ENCODE measurements around the gene SH2D3A.
"Not testable (repeated sequence)": the region's sequence is repeated elsewhere in the genome, so short reads cannot be mapped to it uniquely, and the experiment has no call there.

SH2D3A gene

GRCh38 chr19:6767357-6768235, at the start of gene SH2D3A:
TSS of gene SH2D3A (minus strand) at chr19:6767435. CDS start at chr19:6763748, 3,687 bp downstream.
- peak; percentile 85 to 90 for DNase-seq (ENCODE audit: low read depth in 2 of 2, low spot score in 1 of 2)

GRCh38 chr19:6813659-6814058, 46.4 kb upstream of the SH2D3A start:
- no peak for DNase-seq (ENCODE audit: low read depth in 2 of 2, low spot score in 1 of 2)

GRCh38 chr19:6812612-6813011, 45.4 kb upstream of the SH2D3A start:
- DNase-seq (ENCODE audit: low read depth in 2 of 2, low spot score in 1 of 2), result no peak

GRCh38 chr19:6811906-6812305, 44.7 kb upstream of the SH2D3A start:
- DNase-seq (ENCODE audit: low read depth in 2 of 2, low spot score in 1 of 2), result no peak

GRCh38 chr19:6811378-6811777, 44.1 kb upstream of the SH2D3A start:
- no peak for DNase-seq (ENCODE audit: low read depth in 2 of 2, low spot score in 1 of 2)

DNA sequence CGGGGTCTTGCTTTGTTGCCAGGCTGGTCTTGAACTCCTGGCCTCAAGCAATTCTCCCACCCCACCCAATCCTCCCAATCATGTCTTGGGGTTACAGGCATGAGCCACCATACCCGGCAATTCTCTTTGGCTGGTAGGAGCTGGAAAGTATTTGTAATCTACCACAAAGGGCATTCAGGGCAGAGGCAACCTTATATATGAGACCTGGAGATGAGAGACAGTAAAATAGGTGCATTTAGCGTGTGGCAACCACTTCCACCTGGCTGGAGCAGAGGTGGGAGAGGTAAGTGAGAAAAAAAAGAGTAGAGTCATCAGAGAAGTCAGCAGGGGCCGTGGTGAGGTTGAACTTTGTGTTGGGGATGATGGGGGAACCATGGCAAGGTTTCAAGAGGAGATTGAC, 42.0 kb upstream of the SH2D3A start:
- no peak for DNase-seq (ENCODE audit: low read depth in 2 of 2, low spot score in 1 of 2)

GRCh38 chr19:6808494-6808893, 41.3 kb upstream of the SH2D3A start:
- no peak for DNase-seq (ENCODE audit: low read depth in 2 of 2, low spot score in 1 of 2)

- no peak for DNase-seq (ENCODE audit: low read depth in 2 of 2, low spot score in 1 of 2)
Measured at GRCh38 chr19:6807291-6807690, 40.1 kb upstream of the SH2D3A start.

DNA sequence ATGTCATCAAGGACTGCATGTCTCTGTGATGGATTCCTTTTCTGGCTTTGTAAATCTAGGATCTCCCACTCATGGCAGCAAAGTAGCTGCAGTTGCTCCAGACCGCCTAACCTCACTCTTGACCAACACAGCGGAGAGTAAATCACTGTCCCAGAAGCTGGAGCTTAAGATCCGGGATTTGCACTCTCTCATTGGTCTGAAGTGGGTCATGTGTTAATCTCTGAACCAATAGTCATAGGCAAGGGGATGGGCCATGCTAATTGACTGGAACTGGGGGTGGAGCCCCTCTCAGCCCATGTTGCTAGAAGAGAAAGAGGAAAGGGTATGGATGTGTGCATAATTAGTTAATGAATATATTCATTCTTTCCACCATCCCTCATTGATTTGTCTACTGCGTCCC, 39.3 kb upstream of the SH2D3A start:
- no peak for DNase-seq (ENCODE audit: low read depth in 2 of 2, low spot score in 1 of 2)

DNA sequence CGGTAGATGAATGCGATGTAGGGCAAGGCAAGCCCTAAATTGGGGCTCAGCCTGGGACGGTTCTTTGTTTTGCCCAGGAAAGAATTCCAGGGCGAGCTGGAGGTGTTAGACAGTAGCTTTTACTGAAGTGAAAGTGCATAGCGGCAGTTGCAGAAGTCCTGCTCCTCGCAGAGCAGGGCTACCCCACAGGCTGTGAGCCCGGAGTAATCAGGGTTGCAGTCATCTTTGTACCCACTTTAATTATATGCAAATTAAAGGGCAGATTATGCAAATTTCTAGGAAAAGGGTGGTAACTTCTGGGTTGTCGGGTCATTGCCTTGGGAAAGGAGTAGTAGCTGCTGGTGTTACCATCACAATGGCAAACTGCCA, 35.8 kb upstream of the SH2D3A start:
- no peak for DNase-seq (ENCODE audit: low read depth in 2 of 2, low spot score in 1 of 2)

GRCh38 chr19:6802336-6803035, 35.3 kb upstream of the SH2D3A start:
- DNase-seq (ENCODE audit: low read depth in 2 of 2, low spot score in 1 of 2), result peak; percentile 47 to 55

GRCh38 chr19:6801485-6802086, 34.4 kb upstream of the SH2D3A start:
- DNase-seq (ENCODE audit: low read depth in 2 of 2, low spot score in 1 of 2), result peak; percentile 63 to 65

DNA sequence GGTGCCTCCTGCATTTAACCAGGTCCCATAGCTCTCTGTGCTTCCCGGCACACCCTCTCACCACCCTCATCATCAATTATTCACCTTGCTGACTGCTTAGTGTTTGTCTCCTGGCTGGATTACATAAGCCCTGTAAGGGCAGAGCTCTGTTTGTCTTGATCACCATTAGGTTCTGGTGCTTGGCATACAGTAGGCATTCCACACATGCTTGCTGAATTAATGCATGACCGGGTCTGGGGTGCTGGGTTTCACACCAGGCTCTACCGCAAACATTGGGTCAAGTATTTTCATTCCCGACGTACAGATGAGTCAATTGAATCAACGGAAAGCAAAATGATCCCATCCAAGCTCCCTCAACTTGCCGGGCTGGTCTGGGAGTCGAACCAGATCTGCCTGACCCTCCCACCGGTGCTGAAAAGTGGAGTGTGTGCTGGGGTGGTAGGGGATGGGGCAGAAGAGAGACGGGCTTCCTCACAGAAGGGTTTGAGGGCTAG, 33.8 kb upstream of the SH2D3A start:
- no peak for DNase-seq (ENCODE audit: low read depth in 2 of 2, low spot score in 1 of 2)

- DNase-seq (ENCODE audit: low read depth in 2 of 2, low spot score in 1 of 2), result not testable (repeated sequence)
Measured at GRCh38 chr19:6800160-6800790, 33.0 kb upstream of the SH2D3A start.

DNA sequence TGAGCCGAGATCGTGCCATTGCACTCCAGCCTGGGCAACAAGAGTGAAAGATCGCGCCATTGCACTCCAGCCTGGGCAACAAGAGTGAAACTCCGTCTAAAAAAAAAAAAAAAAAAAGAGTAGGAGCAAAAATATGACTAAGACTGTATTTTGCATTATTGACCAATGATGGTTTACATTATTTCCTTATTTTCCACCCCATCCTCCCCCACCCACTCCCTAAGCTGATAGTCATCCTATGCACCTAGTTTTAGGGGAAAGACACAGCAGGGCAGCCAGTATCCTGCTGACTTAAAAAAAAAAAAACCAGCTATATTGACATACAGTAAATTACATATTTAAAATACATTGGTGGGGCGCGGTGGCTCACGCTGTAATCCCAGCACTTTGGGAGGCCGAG, 30.4 kb upstream of the SH2D3A start:
- DNase-seq (ENCODE audit: low read depth in 2 of 2, low spot score in 1 of 2), result no peak

- no peak for DNase-seq (ENCODE audit: low read depth in 2 of 2, low spot score in 1 of 2)
Measured at GRCh38 chr19:6796278-6796677, 29.0 kb upstream of the SH2D3A start.

DNA sequence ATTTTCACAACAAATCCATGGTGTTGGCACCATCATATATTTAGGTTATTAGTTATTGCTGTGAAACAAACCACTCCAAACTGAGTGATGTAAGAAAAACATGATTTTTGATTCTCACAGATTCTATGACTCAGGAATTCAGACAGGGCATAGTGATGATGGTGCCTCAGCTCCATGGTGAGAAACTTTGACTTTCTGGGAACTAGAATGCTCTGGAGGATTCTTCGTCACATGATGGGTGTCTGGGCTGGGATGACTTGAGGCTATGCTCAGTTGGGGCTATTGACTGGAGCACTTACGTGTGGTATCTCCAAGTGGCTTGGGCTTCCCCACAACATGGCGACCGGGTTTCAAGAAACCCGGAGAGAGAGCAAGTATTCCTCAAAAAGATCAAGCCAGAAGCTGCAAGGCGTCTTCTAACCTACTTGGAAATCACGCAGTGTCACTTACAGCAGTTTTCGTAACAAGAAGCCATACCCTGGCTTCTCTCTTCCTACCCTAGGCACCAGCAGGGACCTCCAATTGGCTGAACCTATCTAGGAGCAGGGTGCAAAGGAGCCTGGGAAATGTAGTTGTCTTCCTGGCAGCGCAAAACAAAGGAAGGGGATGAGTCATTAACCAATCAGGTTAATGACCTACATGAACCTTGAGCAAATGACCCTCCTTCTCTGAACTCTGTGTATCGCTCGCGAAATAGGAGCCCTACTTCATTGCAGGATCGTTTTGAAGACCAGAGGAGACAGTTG, 27.6 kb upstream of the SH2D3A start:
- DNase-seq (ENCODE audit: low read depth in 2 of 2, low spot score in 1 of 2), result no peak

- DNase-seq (ENCODE audit: low read depth in 2 of 2, low spot score in 1 of 2), result no peak
Measured at GRCh38 chr19:6793973-6794372, 26.7 kb upstream of the SH2D3A start.

GRCh38 chr19:6793411-6793810, 26.2 kb upstream of the SH2D3A start:
- no peak for DNase-seq (ENCODE audit: low read depth in 2 of 2, low spot score in 1 of 2)

- DNase-seq (ENCODE audit: low read depth in 2 of 2, low spot score in 1 of 2), result no peak
Measured at GRCh38 chr19:6791237-6791636, 24.0 kb upstream of the SH2D3A start.

Measured in stimulated activated CD8-positive, alpha-beta memory T cell treated with anti-CD3 and anti-CD28 coated beads, Interleukin-4, amount 100 ng/mL, for 1 hour (primary cell).